Transverse colon (tissue), 4 donors: ENCODE data around the gene PCDHA12. TPM values are rescaled to one million over a fixed set of nuclear protein-coding genes. Genes with fewer than 3 reads are reported as not detected.

ENCODE experiments used
- DNase-seq: peaks from one replicate; pipeline ENCODE4 v3.0.0-alpha.2; 2019
- H3K27ac ChIP-seq, 4 donors: fragments of 200-600 bp; sonication (generic); 2 replicates each; pipeline ENCODE4 v1.5.1; 2016 to 2018; ENCODE audit warnings: inconsistent platforms in 4 of 4
- H3K27me3 ChIP-seq: fragments of 200-600 bp; sonication (generic); 2 replicates; pipeline ENCODE4 v1.5.1; 2017; ENCODE audit warnings: inconsistent platforms
- H3K36me3 ChIP-seq, 4 donors: fragments of 200-600 bp; sonication (generic); 2 replicates each; pipeline ENCODE4 v1.5.1; 2017 to 2019; ENCODE audit warnings: inconsistent platforms in 4 of 4
- H3K4me1 ChIP-seq, 4 donors: fragments of 200-600 bp; sonication (generic); 2 replicates each; pipeline ENCODE4 v1.5.1; 2017 to 2020; ENCODE audit warnings: inconsistent platforms in 4 of 4
- H3K4me3 ChIP-seq, 4 donors: fragments of 200-600 bp; sonication (generic); 1 replicate in 1 of 4; 2 replicates in 3 of 4; pipeline versions ENCODE4 v1.5.1 to v1.6.1; 2017 to 2019; ENCODE audit warnings: inconsistent platforms in 4 of 4
- H3K9me3 ChIP-seq, 2 donors: fragments of 200-600 bp; sonication (generic); 2 replicates each; pipeline ENCODE4 v1.5.1; 2017 to 2019; ENCODE audit warnings: inconsistent platforms in 2 of 2
- EP300 ChIP-seq: sonication (generic); formaldehyde crosslinking; IDR thresholded peaks from one replicate; pipeline ENCODE4 v1.6.1; 2017; ENCODE audit warnings: antibody characterized with exemption, low read depth
- POLR2A ChIP-seq: fragments of 450-650 bp; IDR thresholded peaks from one replicate; pipeline ENCODE4 v1.6.1; 2016; ENCODE audit warnings: antibody characterized with exemption, mild to moderate bottlenecking, moderate library complexity
- POLR2AphosphoS5 ChIP-seq, 3 donors: sonication (generic); formaldehyde crosslinking; IDR thresholded peaks; one replicate each; pipeline ENCODE4 v1.6.1; 2016; ENCODE audit warnings: antibody characterized with exemption in 3 of 3
- WGBS, 2 donors: methylation state at CpG; one replicate each; pipeline ENCODE4 v1.1.5; 2018; ENCODE audit warnings: low coverage in 1 of 2; 5-methylcytosine and 5-hydroxymethylcytosine counted together
- in situ Hi-C, 4 donors: fragments of 200-750 bp; cut with MboI; loops; one replicate each; pipeline versions ENCODE4 v1.15.0 to v1.15.1; 2017; ENCODE audit warnings: low sequenced_read_pairs in 3 of 4, low pct_ligation_motif_present in 1 of 4, low pct_unique_long_range_greater_than_20kb in 1 of 4
- intact Hi-C: fragments of 100-400 bp; cut with DNase I; formaldehyde crosslinking; loops from one replicate; pipeline ENCODE4 v1.15.1; 2023; ENCODE audit warnings: low total_unique reads
- total RNA-seq, 4 donors: library from RNA; depleted of rRNA; stranded (reverse); fragments of >200 nt; gene quantifications; one replicate each; pipeline ENCODE4 v1.1.0, GENCODE V29; 2016
- TF ChIP-seq, protein P1 (sequence below), 5 experiments: fragments of 200-600 bp in 3 of 5; fragments of 450-650 bp in 2 of 5; sonication (generic) in 3 of 5; IDR thresholded peaks; 1 replicate in 2 of 5; 2 replicates in 3 of 5; pipeline ENCODE4 v1.5.1; 2016 to 2017; ENCODE audit warnings: antibody characterized with exemption in 5 of 5, inconsistent platforms in 3 of 5, mild to moderate bottlenecking in 2 of 5, moderate library complexity in 1 of 5

The PCDHA12 gene
- total RNA-seq, 4 donors from 2014 or later, result 0.55 to 0.80 (median 0.64) TPM; not detected in 1

- H3K27ac ChIP-seq, result no peak overlapping the region
- DNase-seq, result no peak
- in situ Hi-C loops (no loop called here), intact Hi-C loops (no loop called here)
- H3K4me1 ChIP-seq, result peaks cover 0 to 14% (median 6%) of the 10 kb centered on the region in 4 donors
- H3K27me3 ChIP-seq, result peaks cover 27% of the 10 kb centered on the region
- H3K36me3 ChIP-seq, result no peaks in the 10 kb centered on the region
- no peak for TF ChIP-seq EP300
- TF ChIP-seq POLR2AphosphoS5 (IDR thresholded peaks at IDR 0.05), result no peak
- no peak overlapping the region for H3K4me3 ChIP-seq
- WGBS, 2 donors, result 64 to 83% methylated on average over 4 of the region's 4 CpGs
- no peaks in the 10 kb centered on the region for H3K9me3 ChIP-seq
These were observed 48.5 kb downstream of the PCDHA12 start for GRCh38 chr5:140923601-140924000.

DNA sequence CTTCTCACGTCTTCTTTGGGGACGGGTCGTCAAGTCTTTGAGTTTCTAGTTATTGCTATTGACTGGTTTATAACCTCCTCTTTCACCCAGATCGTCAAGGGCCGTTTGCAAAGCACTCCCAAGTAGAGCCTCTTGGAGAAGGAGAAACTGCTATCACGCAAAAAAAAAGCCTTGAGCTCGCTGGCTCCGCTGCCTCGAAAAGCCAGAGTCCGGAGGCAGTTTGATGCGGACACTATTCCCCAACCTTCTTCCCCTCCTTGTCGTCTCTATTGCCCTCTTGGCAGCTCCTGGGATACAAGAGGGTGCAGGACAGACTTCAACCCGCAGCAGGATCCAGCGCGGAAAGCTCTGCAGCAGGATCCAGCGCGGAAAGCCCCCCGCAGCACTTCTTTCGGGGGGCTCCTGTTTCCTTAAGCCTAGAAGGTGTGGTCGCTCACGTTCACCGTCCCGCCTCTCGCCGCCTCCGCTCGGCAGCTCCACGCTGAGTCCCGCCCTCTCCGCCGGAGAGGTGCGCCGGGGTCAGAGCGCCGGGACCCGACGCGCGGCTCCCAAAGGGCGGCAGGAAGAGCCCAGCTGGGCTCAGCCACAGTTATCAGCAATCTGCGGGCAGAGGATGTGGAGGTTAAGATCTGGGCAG is 50.8 kb downstream of the PCDHA12 start, which contains the start of gene PCDHAC1:
Gene PCDHAC1, plus strand, starts transcription at position 494 of the 637 bp plus-strand sequence. CDS start 594 bp downstream, outside the sequence.
- DNase-seq, result no peak
- TF ChIP-seq, protein P1, sequence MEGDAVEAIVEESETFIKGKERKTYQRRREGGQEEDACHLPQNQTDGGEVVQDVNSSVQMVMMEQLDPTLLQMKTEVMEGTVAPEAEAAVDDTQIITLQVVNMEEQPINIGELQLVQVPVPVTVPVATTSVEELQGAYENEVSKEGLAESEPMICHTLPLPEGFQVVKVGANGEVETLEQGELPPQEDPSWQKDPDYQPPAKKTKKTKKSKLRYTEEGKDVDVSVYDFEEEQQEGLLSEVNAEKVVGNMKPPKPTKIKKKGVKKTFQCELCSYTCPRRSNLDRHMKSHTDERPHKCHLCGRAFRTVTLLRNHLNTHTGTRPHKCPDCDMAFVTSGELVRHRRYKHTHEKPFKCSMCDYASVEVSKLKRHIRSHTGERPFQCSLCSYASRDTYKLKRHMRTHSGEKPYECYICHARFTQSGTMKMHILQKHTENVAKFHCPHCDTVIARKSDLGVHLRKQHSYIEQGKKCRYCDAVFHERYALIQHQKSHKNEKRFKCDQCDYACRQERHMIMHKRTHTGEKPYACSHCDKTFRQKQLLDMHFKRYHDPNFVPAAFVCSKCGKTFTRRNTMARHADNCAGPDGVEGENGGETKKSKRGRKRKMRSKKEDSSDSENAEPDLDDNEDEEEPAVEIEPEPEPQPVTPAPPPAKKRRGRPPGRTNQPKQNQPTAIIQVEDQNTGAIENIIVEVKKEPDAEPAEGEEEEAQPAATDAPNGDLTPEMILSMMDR (IDR thresholded peaks at IDR 0.05), result no peak
- TF ChIP-seq EP300, result no peak
- TF ChIP-seq POLR2AphosphoS5 (IDR thresholded peaks at IDR 0.05), result no peak
- Histone ChIP-seq H3K36me3 (no peaks in the 10 kb centered on the region), H3K4me3 (peak within 1 kb of the TSS; percentile 23 to 36 (median 32)), H3K9me3 (no peaks in the 10 kb centered on the region), H3K4me1 (peaks cover 0 to 14% (median 6%) of the 10 kb centered on the region in 4 donors), H3K27ac (peak within 1 kb of the TSS in 3 of 4 donors; percentile 18 to 54 (median 39)), H3K27me3 (peaks cover 36% of the 10 kb centered on the region)
- in situ Hi-C loops, result no loop called here
- WGBS, 2 donors, result 15 to 20% methylated on average over 3 to 37 of the region's 41 CpGs
- intact Hi-C loops, result loop anchor here (5.0 kb wide), 1 partner anchor 116 kb away; no protein-coding TSS in a partner anchor

- Histone ChIP-seq H3K4me1 (peaks cover 0 to 14% (median 6%) of the 10 kb centered on the region in 4 donors), H3K36me3 (no peaks in the 10 kb centered on the region), H3K27ac (peak overlapping the region in 3 of 4 donors; percentile 18 to 54 (median 39)), H3K27me3 (peaks cover 36% of the 10 kb centered on the region), H3K9me3 (no peaks in the 10 kb centered on the region), H3K4me3 (peak overlapping the region; percentile 23 to 36 (median 32))
- in situ Hi-C loops, result no loop called here
- intact Hi-C loops, result loop anchor here (5.0 kb wide), 1 partner anchor 116 kb away; no protein-coding TSS in a partner anchor
- peak; percentile 46 for DNase-seq
- no peak for TF ChIP-seq POLR2A
- TF ChIP-seq, protein P1 (IDR thresholded peaks at IDR 0.05), result peak; percentile 34 to 62 (median 52)
- WGBS, 2 donors, result 25% methylated on average over 56 of the region's 74 CpGs; no CpG with 5 or more reads in 1 of the 2 donors
These were observed 51.5 kb downstream of the PCDHA12 start for GRCh38 chr5:140926443-140927227.

DNA sequence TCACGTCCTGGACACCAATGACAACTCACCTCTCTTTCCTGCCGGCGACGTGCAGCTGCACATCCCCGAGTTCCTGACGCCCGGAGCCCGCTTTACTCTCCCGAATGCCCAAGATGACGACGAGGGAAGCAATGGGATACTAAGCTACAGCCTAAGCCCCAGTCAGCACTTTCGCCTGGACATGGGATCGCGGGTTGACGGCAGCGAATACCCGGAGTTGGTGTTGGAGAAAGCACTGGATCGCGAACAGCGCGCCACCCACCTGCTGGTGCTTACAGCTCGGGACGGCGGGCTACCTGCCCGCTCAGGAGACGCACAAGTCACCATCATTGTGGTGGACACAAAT is 52.1 kb downstream of the PCDHA12 start:
- Histone ChIP-seq H3K9me3 (no peaks in the 10 kb centered on the region), H3K27me3 (peaks cover 36% of the 10 kb centered on the region), H3K36me3 (no peaks in the 10 kb centered on the region), H3K4me1 (peaks cover 0 to 14% (median 6%) of the 10 kb centered on the region in 4 donors), H3K4me3 (peak overlapping the region; percentile 23 to 36 (median 32)), H3K27ac (peak overlapping the region in 2 of 4 donors; percentile 39 to 54)
- TF ChIP-seq EP300 (no peak), POLR2AphosphoS5 (IDR thresholded peaks at IDR 0.05) (no peak), POLR2A (no peak)
- intact Hi-C loops (loop anchor here (5.0 kb wide), 1 partner anchor 115 kb away; no protein-coding TSS in a partner anchor), in situ Hi-C loops (no loop called here)
- 38 to 53% methylated on average over 2 to 22 of the region's 26 CpGs for WGBS, 2 donors
- DNase-seq, result no peak

Other genes starting within 250 kb of the PCDHA12 start
- 10 to 100 TPM in 3 of 4 donors, 1 to 10 TPM in 1; 3.6 to 92.4 (median 45.6) TPM for gene CD14, start 242.1 kb upstream of the PCDHA12 start, total RNA-seq
- gene TMCO6, start 235.9 kb upstream of the PCDHA12 start, total RNA-seq, result 10 to 100 TPM in 3 of 4 donors, under 1 TPM in 1; 0.75 to 99.2 (median 40.2) TPM
- gene NDUFA2, start 227.7 kb upstream of the PCDHA12 start, total RNA-seq, result 100 to 1,000 TPM in 2 of 4 donors, 10 to 100 TPM in 2; 70.8 to 586 (median 90.7) TPM
- 100 to 1,000 TPM in 2 of 4 donors, 10 to 100 TPM in 2; 70.8 to 147 (median 100) TPM for gene IK, start 227.5 kb upstream of the PCDHA12 start, total RNA-seq
- gene WDR55, start 210.4 kb upstream of the PCDHA12 start, total RNA-seq, result 10 to 100 TPM; 33.3 to 76.6 (median 36.1) TPM
- gene DND1, start 201.7 kb upstream of the PCDHA12 start, total RNA-seq, result 1 to 10 TPM in 3 of 4 donors, under 1 TPM in 1; 0.40 to 4.9 (median 2.3) TPM
- gene HARS1, start 183.9 kb upstream of the PCDHA12 start, total RNA-seq, result 10 to 100 TPM; 39.6 to 51.6 (median 43.9) TPM
- gene HARS2, start 183.9 kb upstream of the PCDHA12 start, total RNA-seq, result 10 to 100 TPM; 30.3 to 60.6 (median 41.4) TPM
- 10 to 100 TPM in 3 of 4 donors, 1 to 10 TPM in 1; 6.7 to 41.3 (median 23.1) TPM for gene ZMAT2, start 174.9 kb upstream of the PCDHA12 start, total RNA-seq
- gene PCDHA1, start 89.2 kb upstream of the PCDHA12 start, total RNA-seq, result under 1 TPM in 1 of 4 donors, not detected in 3; 0.14 TPM
- gene PCDHA2, start 80.5 kb upstream of the PCDHA12 start, total RNA-seq, result under 1 TPM in 2 of 4 donors, not detected in 2; 0.14 to 0.32 TPM
- gene PCDHA3, start 74.3 kb upstream of the PCDHA12 start, total RNA-seq, result 1 to 10 TPM in 1 of 4 donors, under 1 TPM in 2, not detected in 1; 0.32 to 8.8 (median 0.41) TPM
- gene PCDHA4, start 68.2 kb upstream of the PCDHA12 start, total RNA-seq, result 1 to 10 TPM in 3 of 4 donors, under 1 TPM in 1; 0.79 to 7.9 (median 2.4) TPM
- gene PCDHA5, start 53.7 kb upstream of the PCDHA12 start, total RNA-seq, result under 1 TPM in 2 of 4 donors, not detected in 2; 0.79 to 0.96 TPM
- gene PCDHA6, start 47.3 kb upstream of the PCDHA12 start, total RNA-seq, result 1 to 10 TPM in 2 of 4 donors, under 1 TPM in 1, not detected in 1; 0.64 to 3.0 (median 1.2) TPM
- gene PCDHA7, start 41.0 kb upstream of the PCDHA12 start, total RNA-seq, result 1 to 10 TPM in 2 of 4 donors, under 1 TPM in 1, not detected in 1; 0.37 to 1.4 (median 1.1) TPM
- gene PCDHA8, start 34.1 kb upstream of the PCDHA12 start, total RNA-seq, result 1 to 10 TPM in 1 of 4 donors, under 1 TPM in 1, not detected in 2; 0.79 to 1.2 TPM
- under 1 TPM; 0.37 to 1.00 (median 0.58) TPM for gene PCDHA9, start 26.9 kb upstream of the PCDHA12 start, total RNA-seq
- gene PCDHA10, start 19.4 kb upstream of the PCDHA12 start, total RNA-seq, result under 1 TPM in 2 of 4 donors, not detected in 2; 0.68 to 0.79 TPM
- 1 to 10 TPM in 1 of 4 donors, under 1 TPM in 1, not detected in 2; 0.48 to 1.2 TPM for gene PCDHA11, start 6.4 kb upstream of the PCDHA12 start, total RNA-seq
- under 1 TPM in 2 of 4 donors, not detected in 2; 0.32 to 0.55 TPM for gene PCDHA13, start 6.8 kb downstream of the PCDHA12 start, total RNA-seq
- under 1 TPM in 3 of 4 donors, not detected in 1; 0.37 to 0.82 (median 0.48) TPM for gene PCDHAC1, start 51.0 kb downstream of the PCDHA12 start, total RNA-seq
- gene PCDHAC2, start 91.2 kb downstream of the PCDHA12 start, total RNA-seq, result under 1 TPM in 2 of 4 donors, not detected in 2; 0.41 to 0.48 TPM
- gene PCDHB1, start 176.1 kb downstream of the PCDHA12 start, total RNA-seq, result not detected
- 1 to 10 TPM in 3 of 4 donors, under 1 TPM in 1; 0.80 to 1.9 (median 1.2) TPM for gene PCDHB2, start 219.3 kb downstream of the PCDHA12 start, total RNA-seq
- gene PCDHB3, start 225.2 kb downstream of the PCDHA12 start, total RNA-seq, result under 1 TPM in 3 of 4 donors, not detected in 1; 0.64 to 0.82 (median 0.80) TPM
- gene PCDHB4, start 246.5 kb downstream of the PCDHA12 start, total RNA-seq, result 1 to 10 TPM in 1 of 4 donors, under 1 TPM in 3; 0.68 to 2.2 (median 0.77) TPM